T-cell (primary cell): ENCODE data around the gene NUDT14. TPM values are rescaled to one million over a fixed set of nuclear protein-coding genes. Genes with fewer than 3 reads are reported as not detected.

Source experiments
- ATAC-seq, 4 experiments: fragments of 200-7000 bp in 3 of 4; fragments of 150-1000 bp in 1 of 4; cut with Tn5 transposase; replicated peaks in 1 of 4; 1 replicate in 3 of 4; 2 replicates in 1 of 4; pipeline ENCODE4 v1.10.0; 2021; ENCODE audit warnings: moderate library complexity in 3 of 4, mild to moderate bottlenecking in 2 of 4, moderate number of reproducible peaks in 1 of 4
- CTCF ChIA-PET, 2 donors: fragments of 300-600 bp; sonication (Branson Sonifier 250); formaldehyde crosslinking; loops; one replicate each; lab custom pipeline; 2022; ENCODE audit warnings: antibody characterized with exemption in 2 of 2; lab: Charles Lee
- POLR2A ChIA-PET, 2 donors: fragments of 300-600 bp; sonication (Branson Sonifier 250); formaldehyde crosslinking; loops; one replicate each; lab custom pipeline; 2022; ENCODE audit warnings: antibody characterized with exemption in 2 of 2; lab: Charles Lee
- DNase-seq, 35 experiments: peaks; one replicate each; pipeline versions ENCODE4 v3.0.0 to v3.0.0-alpha.2; 2013 to 2023
- H3K27ac ChIP-seq: one replicate; pipeline ENCODE4 v1.5.1; 2013; ENCODE audit warnings: low read length
- H3K27me3 ChIP-seq, 2 experiments: replicated peaks in 1 of 2; 1 replicate in 1 of 2; 2 replicates in 1 of 2; pipeline versions ENCODE4 v1.6.1 to v1.7.0; 2013; ENCODE audit warnings: low read length in 1 of 2, mixed read lengths in 1 of 2; ENCODE audit not compliant: control insufficient read depth in 2 of 2, insufficient read depth in 2 of 2; ENCODE audit errors: extremely low read depth in 1 of 2
- H3K36me3 ChIP-seq, 2 donors: 1 replicate in 1 of 2; 2 replicates in 1 of 2; pipeline versions ENCODE4 v1.6.1 to v1.7.0; 2013; ENCODE audit warnings: low read length in 1 of 2; ENCODE audit not compliant: control insufficient read depth in 2 of 2, insufficient read depth in 1 of 2; ENCODE audit errors: extremely low read depth in 1 of 2
- H3K4me1 ChIP-seq, 2 experiments: 1 replicate in 1 of 2; 2 replicates in 1 of 2; pipeline versions ENCODE4 v1.6.1 to v1.7.0; 2013; ENCODE audit warnings: low read length in 2 of 2, mixed read lengths in 1 of 2; ENCODE audit not compliant: insufficient read depth in 2 of 2, control insufficient read depth in 1 of 2; ENCODE audit errors: extremely low read depth in 1 of 2
- H3K4me3 ChIP-seq, 2 donors: 1 replicate in 1 of 2; 2 replicates in 1 of 2; pipeline versions ENCODE4 v1.5.1 to v1.7.0; 2013; ENCODE audit warnings: mild to moderate bottlenecking in 2 of 2, low read length in 1 of 2, moderate library complexity in 1 of 2; ENCODE audit not compliant: control insufficient read depth in 1 of 2; ENCODE audit errors: extremely low read depth in 1 of 2
- H3K9me3 ChIP-seq: 2 replicates; pipeline ENCODE4 v1.7.0; 2013
- H3K27ac Mint-ChIP-seq, 2 donors: one replicate each; pipeline ENCODE4 v1.8.0; 2020 to 2021; ENCODE audit warnings: mild to moderate bottlenecking in 2 of 2, mixed read lengths in 2 of 2
- H3K27me3 Mint-ChIP-seq, 2 donors: one replicate each; pipeline ENCODE4 v1.8.0; 2021 to 2022; ENCODE audit warnings: mixed read lengths in 2 of 2
- H3K36me3 Mint-ChIP-seq: one replicate; pipeline ENCODE4 v1.8.0; 2021; ENCODE audit warnings: mixed read lengths
- H3K4me1 Mint-ChIP-seq, 3 donors: one replicate each; pipeline ENCODE4 v1.8.0; 2020 to 2022; ENCODE audit warnings: mixed read lengths in 3 of 3, mild to moderate bottlenecking in 1 of 3
- H3K4me3 Mint-ChIP-seq, 3 donors: one replicate each; pipeline ENCODE4 v1.8.0; 2020 to 2022; ENCODE audit warnings: mild to moderate bottlenecking in 3 of 3, mixed read lengths in 3 of 3, moderate library complexity in 3 of 3
- H3K9me3 Mint-ChIP-seq, 3 donors: one replicate each; pipeline ENCODE4 v1.8.0; 2020 to 2022; ENCODE audit warnings: mixed read lengths in 3 of 3
- WGBS: methylation state at CpG from one replicate; pipeline ENCODE4 v1.1.5; 2013; ENCODE audit warnings: missing lambda C conversion rate; ENCODE audit not compliant: insufficient coverage; 5-methylcytosine and 5-hydroxymethylcytosine counted together
- total RNA-seq, 35 experiments: library from RNA in 6 of 35; stranded (reverse) in 6 of 35; fragments of 120-200 nt in 1 of 35; gene quantifications; one replicate each; pipeline versions ENCODE4 v1.2.1 to v1.2.4 and lab custom pipeline; 2013 to 2026

Gene NUDT14
- total RNA-seq, 5 donors from 2014 or later (not counting 1 experiment from before 2014, with no cell fraction given) = 10.0 to 25.5 (median 20.2) TPM

- ChIA-PET POLR2A (interaction anchor here in 1 of 2 donors (0.5 kb wide), 1 partner anchor 349 kb away, joined by 6 read pairs; no protein-coding TSS in a partner anchor), CTCF (interaction anchor here in 1 of 2 donors (0.6 to 0.7 kb wide), 2 partner anchors 89 to 143 kb away, joined by 3 to 4 read pairs; no protein-coding TSS in a partner anchor)
- Histone ChIP-seq H3K4me1 (no peaks in the 10 kb centered on the region), H3K27me3 (peaks cover 0 to 25% of the 10 kb centered on the region in 2 experiments), H3K4me3 (no peak overlapping the region), H3K36me3 (no peaks in the 10 kb centered on the region), H3K9me3 (no peaks in the 10 kb centered on the region), H3K27ac (no peak overlapping the region)
- no peak overlapping the region for H3K27ac Mint-ChIP-seq
- H3K4me3 Mint-ChIP-seq = no peak overlapping the region
- H3K27me3 Mint-ChIP-seq = no peaks in the 10 kb centered on the region
- no peak for ATAC-seq
- no peaks in the 10 kb centered on the region for H3K36me3 Mint-ChIP-seq
- no peak for DNase-seq
- WGBS = 81% methylated on average over 10 of the region's 12 CpGs
- H3K4me1 Mint-ChIP-seq = no peaks in the 10 kb centered on the region
- H3K9me3 Mint-ChIP-seq = no peaks in the 10 kb centered on the region
Observed at GRCh38 chr14:105158794-105159193, 22.3 kb downstream of the NUDT14 start.

- ATAC-seq = no peak
- no peaks in the 10 kb centered on the region for H3K9me3 Mint-ChIP-seq
- H3K4me3 ChIP-seq = no peak overlapping the region
- ChIA-PET POLR2A (no interaction called here), CTCF (no interaction called here)
- H3K9me3 ChIP-seq = no peaks in the 10 kb centered on the region
- peaks cover 0 to 22% of the 10 kb centered on the region in 2 experiments for H3K27me3 ChIP-seq
- H3K36me3 ChIP-seq = no peaks in the 10 kb centered on the region
- no peaks in the 10 kb centered on the region for H3K27me3 Mint-ChIP-seq
- no peak overlapping the region for H3K27ac ChIP-seq
- no peak for DNase-seq
- WGBS = 85% methylated on average over 13 of the region's 15 CpGs
- no peaks in the 10 kb centered on the region for H3K4me1 Mint-ChIP-seq
- H3K36me3 Mint-ChIP-seq = no peaks in the 10 kb centered on the region
- no peak overlapping the region for H3K27ac Mint-ChIP-seq
- no peaks in the 10 kb centered on the region for H3K4me1 ChIP-seq
- H3K4me3 Mint-ChIP-seq = no peak overlapping the region
Observed at GRCh38 chr14:105157872-105158271, 23.2 kb downstream of the NUDT14 start.

GRCh38 chr14:105156414-105157375, 24.4 kb downstream of the NUDT14 start:
- Mint-ChIP-seq H3K36me3 (no peaks in the 10 kb centered on the region), H3K4me1 (no peaks in the 10 kb centered on the region), H3K27ac (no peak overlapping the region), H3K4me3 (no peak overlapping the region), H3K9me3 (no peaks in the 10 kb centered on the region), H3K27me3 (no peaks in the 10 kb centered on the region)
- ATAC-seq (no peak), DNase-seq (no peak)
- WGBS = 80% methylated on average over 31 of the region's 31 CpGs
- Histone ChIP-seq H3K27me3 (peaks cover 0 to 18% of the 10 kb centered on the region in 2 experiments), H3K4me3 (no peak overlapping the region), H3K27ac (no peak overlapping the region), H3K9me3 (no peaks in the 10 kb centered on the region), H3K36me3 (no peaks in the 10 kb centered on the region), H3K4me1 (no peaks in the 10 kb centered on the region)
- ChIA-PET CTCF (no interaction called here), POLR2A (no interaction called here)

GRCh38 chr14:105155681-105156413, 25.3 kb downstream of the NUDT14 start:
- Histone ChIP-seq H3K27me3 (peaks cover 0 to 18% of the 10 kb centered on the region in 2 experiments), H3K4me1 (no peaks in the 10 kb centered on the region), H3K27ac (no peak overlapping the region), H3K9me3 (no peaks in the 10 kb centered on the region), H3K36me3 (no peaks in the 10 kb centered on the region), H3K4me3 (no peak overlapping the region)
- Mint-ChIP-seq H3K27me3 (no peaks in the 10 kb centered on the region), H3K36me3 (no peaks in the 10 kb centered on the region), H3K9me3 (no peaks in the 10 kb centered on the region), H3K4me3 (no peak overlapping the region), H3K27ac (no peak overlapping the region), H3K4me1 (no peaks in the 10 kb centered on the region)
- 87% methylated on average over 44 of the region's 48 CpGs for WGBS
- DNase-seq (no peak), ATAC-seq (no peak)
- CTCF ChIA-PET = no interaction called here
- POLR2A ChIA-PET = no interaction called here

- POLR2A ChIA-PET = no interaction called here
- no peak overlapping the region for H3K4me3 ChIP-seq
Observed at GRCh38 chr14:105155071-105155651, 26.0 kb downstream of the NUDT14 start.

GRCh38 chr14:105154476-105154871, 26.6 kb downstream of the NUDT14 start:
- Mint-ChIP-seq H3K36me3 (no peaks in the 10 kb centered on the region), H3K4me3 (no peak overlapping the region), H3K4me1 (no peaks in the 10 kb centered on the region), H3K9me3 (no peaks in the 10 kb centered on the region), H3K27ac (no peak overlapping the region), H3K27me3 (no peaks in the 10 kb centered on the region)
- no peak overlapping the region for H3K27ac ChIP-seq
- CTCF ChIA-PET = no interaction called here
- no peaks in the 10 kb centered on the region for H3K4me1 ChIP-seq
- DNase-seq = no peak
- POLR2A ChIA-PET = no interaction called here
- no peak overlapping the region for H3K4me3 ChIP-seq
- peaks cover 0 to 17% of the 10 kb centered on the region in 2 experiments for H3K27me3 ChIP-seq
- no peak for ATAC-seq
- no peaks in the 10 kb centered on the region for H3K36me3 ChIP-seq
- no peaks in the 10 kb centered on the region for H3K9me3 ChIP-seq
- 78% methylated on average over 12 of the region's 12 CpGs for WGBS

More at GRCh38 chr14:105155071-105155651, 26.0 kb downstream of the NUDT14 start:
- Histone ChIP-seq H3K27me3 (peaks cover 0 to 18% of the 10 kb centered on the region in 2 experiments), H3K27ac (no peak overlapping the region), H3K36me3 (no peaks in the 10 kb centered on the region), H3K9me3 (no peaks in the 10 kb centered on the region), H3K4me1 (no peaks in the 10 kb centered on the region)
- DNase-seq (no peak), ATAC-seq (no peak)
- WGBS = 92% methylated on average over 24 of the region's 24 CpGs
- H3K4me1 Mint-ChIP-seq = no peaks in the 10 kb centered on the region
- no peaks in the 10 kb centered on the region for H3K9me3 Mint-ChIP-seq
- no peak overlapping the region for H3K27ac Mint-ChIP-seq
- H3K36me3 Mint-ChIP-seq = no peaks in the 10 kb centered on the region
- H3K27me3 Mint-ChIP-seq = no peaks in the 10 kb centered on the region
- CTCF ChIA-PET = no interaction called here
- H3K4me3 Mint-ChIP-seq = no peak overlapping the region
